Heart left ventricle (tissue), 16 donors: ENCODE data around the gene HELLS. TPM values are rescaled to one million over a fixed set of nuclear protein-coding genes. Genes with fewer than 3 reads are reported as not detected.
A peak's percentile ranks its signal among the peaks of the same experiment; 100 is the strongest.

Experiments
- ATAC-seq, 4 donors: fragments of 200-7000 bp; cut with Tn5 transposase; one replicate each; pipeline ENCODE4 v1.9.1; 2020 to 2022; ENCODE audit warnings: moderate library complexity in 4 of 4, mild to moderate bottlenecking in 3 of 4, moderate number of reproducible peaks in 1 of 4
- DNase-seq, 5 donors: peaks; one replicate each; pipeline ENCODE4 v3.0.0-alpha.2; 2020
- H3K27ac ChIP-seq, 12 donors: fragments of 200-600 bp; sonication (generic) in 4 of 12; one replicate each; pipeline versions ENCODE4 v1.5.0 to v1.8.0; 2016 to 2022; ENCODE audit warnings: mild to moderate bottlenecking in 2 of 12
- H3K27me3 ChIP-seq, 9 donors: fragments of 200-600 bp; sonication (generic) in 2 of 9; one replicate each; pipeline versions ENCODE4 v1.5.1 to v1.8.0; 2016 to 2022; ENCODE audit warnings: mild to moderate bottlenecking in 3 of 9
- H3K36me3 ChIP-seq, 9 donors: fragments of 200-600 bp; sonication (generic) in 2 of 9; one replicate each; pipeline versions ENCODE4 v1.5.0 to v1.8.0; 2018 to 2022; ENCODE audit warnings: mild to moderate bottlenecking in 2 of 9
- H3K4me1 ChIP-seq, 12 donors: fragments of 200-600 bp; sonication (generic) in 4 of 12; one replicate each; pipeline versions ENCODE4 v1.5.0 to v1.8.0; 2016 to 2022; ENCODE audit warnings: mild to moderate bottlenecking in 3 of 12
- H3K4me3 ChIP-seq, 12 donors: fragments of 200-600 bp; sonication (generic) in 4 of 12; one replicate each; pipeline versions ENCODE4 v1.5.0 to v1.8.0; 2017 to 2022; ENCODE audit warnings: mild to moderate bottlenecking in 9 of 12, moderate library complexity in 4 of 12
- H3K9me3 ChIP-seq, 12 donors: fragments of 200-600 bp; sonication (generic) in 4 of 12; one replicate each; pipeline versions ENCODE4 v1.5.0 to v1.8.0; 2016 to 2022; ENCODE audit warnings: mild to moderate bottlenecking in 1 of 12
- POLR2A ChIP-seq, 2 donors: fragments of 450-650 bp; IDR thresholded peaks; one replicate each; pipeline ENCODE4 v1.6.1; 2017; ENCODE audit warnings: antibody characterized with exemption in 2 of 2, mild to moderate bottlenecking in 2 of 2, moderate library complexity in 2 of 2
- WGBS, 4 donors: extraction: QIAGEN DNeasy Blood & Tissue Kit in 2 of 4; methylation state at CpG; one replicate each; pipeline versions ENCODE4 v1.1.5 to v1.1.7; 2013 to 2018; 5-methylcytosine and 5-hydroxymethylcytosine counted together
- intact Hi-C, 10 donors: fragments of 100-400 bp; cut with DNase I; formaldehyde crosslinking; loops; one replicate each; pipeline versions ENCODE4 v1.11.1 to v1.14.2; 2022
- long read RNA-seq, 3 donors: library from polyadenylated mRNA; unstranded; transcript quantifications; one replicate each; pipeline ENCODE4 v2.0.0, GENCODE V29; 2020 to 2021
- polyA plus RNA-seq, 2 donors: library from polyadenylated mRNA; stranded (reverse); fragments of 200-250 nt; gene quantifications; one replicate each; pipeline ENCODE4 v1.2.3, GENCODE V29; 2013
- total RNA-seq, 9 donors: library from RNA; depleted of rRNA in 2 of 9; stranded (reverse); fragments of >200 nt in 2 of 9; fragmentation: NEBNext Ultra II Directional in 3 of 9; extraction: Animal tissue kit (Norgen Biotek cat#: 25700) in 3 of 9; gene quantifications; one replicate each; pipeline versions ENCODE4 v1.1.0 to v1.2.4, GENCODE V29; 2016 to 2023
- TF ChIP-seq, protein P1 (sequence below), 12 donors: fragments of 200-600 bp; sonication (generic) in 4 of 12; IDR thresholded peaks; one replicate each; pipeline versions ENCODE4 v1.5.0 to v1.8.0; 2018 to 2022; ENCODE audit warnings: antibody characterized with exemption in 12 of 12, mild to moderate bottlenecking in 5 of 12
- donor health status: ischemic (EF 13 %, LVEDD 7.1; RV severe dilation, severe dysfunction).
- donor health status: healthy with polysubstance abuse.
- donor health status: DM: no; HTN: yes; CAD: no.
- donor health status: DM: no; HTN: no; CAD: no.
- donor health status: ischemic (EF 25% LVEDD 6.9; RV normal size, moderate dysfunction).
- donor health status: ischemic (EF 25% LVEDD 5.7; RV mildly dilated, moderate dysfunction).
- donor health status: healthy.
- donor health status: DM: yes; HTN: yes; CAD: no.
- donor health status: ischemic (EF 35%, LVEDD 5.7; RV mildly dilated, moderate dysfunction).
- donor health status: nonischemic (EF 11% LVEDD 7.7; RV severe dilation, severe dysfunction).
- donor health status: DM: yes; HTN: yes; CAD: no.
- donor health status: PGD.
- donor health status: ischemic (EF 29% LVEDD 5.4; RV normal size, mild dysfunction).
- donor health status: nonischemic (EF 23%, LVEDD 6.1; RV moderate dilation, normal function).

HELLS gene
- 1 to 10 TPM in 4 of 9 donors, under 1 TPM in 5; 0.48 to 8.9 (median 1.00) TPM for total RNA-seq
- polyA plus RNA-seq, result under 1 TPM; 0.23 to 0.62 TPM
- long read RNA-seq, donor 1, result 0 reads
- long read RNA-seq, donor 2, partial matches to known transcripts, result 0 of 2 reads
- long read RNA-seq, donor 2, other reads (novel, unspliced or antisense), result 2 of 2 reads
- long read RNA-seq, donor 3, result 0 reads

DNA sequence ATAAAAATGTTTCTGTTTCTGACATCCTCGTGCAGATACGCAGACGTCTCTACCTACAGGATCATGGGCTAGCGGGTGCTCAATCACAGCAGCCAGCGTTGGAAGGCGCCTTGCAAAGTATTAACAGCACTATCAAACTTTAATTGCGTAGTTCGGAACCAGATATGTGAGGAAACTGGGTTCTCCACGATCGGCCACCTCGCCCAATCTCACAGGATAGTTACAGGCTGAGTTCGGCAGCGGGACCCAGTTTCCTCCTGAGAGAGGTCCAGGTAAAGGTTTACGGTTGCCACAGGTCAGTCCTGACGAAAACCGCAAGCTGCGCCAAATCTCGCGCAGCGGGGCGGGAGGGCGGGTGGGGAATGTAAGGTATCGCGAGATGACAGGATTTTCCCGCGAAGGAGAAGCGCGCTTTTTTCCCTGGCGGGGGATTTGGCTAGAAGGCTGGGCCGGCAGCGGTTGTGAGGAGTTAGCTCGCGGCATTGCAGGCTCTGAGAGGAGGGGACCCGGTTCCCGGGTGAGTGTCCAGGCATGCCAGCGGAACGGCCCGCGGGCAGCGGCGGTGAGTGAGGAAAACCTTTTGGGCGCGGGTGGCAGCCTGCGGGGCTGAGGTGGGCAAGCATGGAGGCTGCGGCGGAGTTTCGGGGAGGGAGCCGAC lies at the start of gene HELLS:
TSS of gene HELLS (plus strand) at position 398 of the 658 bp plus-strand sequence. CDS start at position 532, 134 bp downstream.
- peak; percentile 76 to 92 (median 87) for ATAC-seq
- Histone ChIP-seq H3K4me1 (peaks cover 0 to 22% (median 11%) of the 10 kb centered on the region in 12 donors), H3K9me3 (no peaks in the 10 kb centered on the region), H3K27me3 (no peaks in the 10 kb centered on the region), H3K27ac (peak within 1 kb of the TSS in 11 of 12 donors; percentile 2 to 73 (median 53)), H3K4me3 (peak within 1 kb of the TSS; percentile 45 to 92 (median 75)), H3K36me3 (no peaks in the 10 kb centered on the region)
- intact Hi-C loops, result no loop called here
- DNase-seq, result peak; percentile 67 to 82 (median 76)
- 0 to 1% (median 0%) methylated on average over 41 to 48 of the region's 48 CpGs for WGBS, 4 donors
- TF ChIP-seq POLR2A (IDR thresholded peaks at IDR 0.05), result no peak
- TF ChIP-seq, protein P1, sequence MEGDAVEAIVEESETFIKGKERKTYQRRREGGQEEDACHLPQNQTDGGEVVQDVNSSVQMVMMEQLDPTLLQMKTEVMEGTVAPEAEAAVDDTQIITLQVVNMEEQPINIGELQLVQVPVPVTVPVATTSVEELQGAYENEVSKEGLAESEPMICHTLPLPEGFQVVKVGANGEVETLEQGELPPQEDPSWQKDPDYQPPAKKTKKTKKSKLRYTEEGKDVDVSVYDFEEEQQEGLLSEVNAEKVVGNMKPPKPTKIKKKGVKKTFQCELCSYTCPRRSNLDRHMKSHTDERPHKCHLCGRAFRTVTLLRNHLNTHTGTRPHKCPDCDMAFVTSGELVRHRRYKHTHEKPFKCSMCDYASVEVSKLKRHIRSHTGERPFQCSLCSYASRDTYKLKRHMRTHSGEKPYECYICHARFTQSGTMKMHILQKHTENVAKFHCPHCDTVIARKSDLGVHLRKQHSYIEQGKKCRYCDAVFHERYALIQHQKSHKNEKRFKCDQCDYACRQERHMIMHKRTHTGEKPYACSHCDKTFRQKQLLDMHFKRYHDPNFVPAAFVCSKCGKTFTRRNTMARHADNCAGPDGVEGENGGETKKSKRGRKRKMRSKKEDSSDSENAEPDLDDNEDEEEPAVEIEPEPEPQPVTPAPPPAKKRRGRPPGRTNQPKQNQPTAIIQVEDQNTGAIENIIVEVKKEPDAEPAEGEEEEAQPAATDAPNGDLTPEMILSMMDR (IDR thresholded peaks at IDR 0.05), result no peak

DNA sequence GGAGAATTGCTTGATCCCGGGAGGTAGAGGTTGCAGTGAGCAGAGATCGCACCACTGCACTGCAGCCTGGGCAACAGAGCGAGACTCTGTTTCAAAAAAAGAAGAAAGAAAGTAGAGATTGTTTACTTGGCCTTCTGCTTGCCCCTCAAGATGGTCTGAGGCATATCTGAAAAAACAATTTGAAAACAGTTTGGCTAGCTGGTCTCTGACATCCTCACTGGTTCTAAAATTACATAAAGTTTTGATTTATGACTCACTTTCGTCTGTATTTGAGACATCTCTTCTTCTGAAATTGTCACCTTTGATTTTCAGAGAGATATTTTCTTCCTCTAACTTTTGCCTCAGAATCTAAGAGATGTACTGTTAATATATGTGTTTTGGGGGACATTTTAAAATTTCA lies 49.6 kb upstream of the HELLS start:
- ATAC-seq (no peak), DNase-seq (no peak)
- Histone ChIP-seq H3K4me3 (no peak overlapping the region), H3K27me3 (no peaks in the 10 kb centered on the region), H3K27ac (no peak overlapping the region), H3K9me3 (no peaks in the 10 kb centered on the region), H3K36me3 (peaks cover 0 to 22% (median 6%) of the 10 kb centered on the region in 9 donors), H3K4me1 (peaks cover 0 to 9% (median 2%) of the 10 kb centered on the region in 12 donors)
- no peak for TF ChIP-seq POLR2A (IDR thresholded peaks at IDR 0.05)
- TF ChIP-seq, protein P1 (IDR thresholded peaks at IDR 0.05), result no peak
- WGBS, 4 donors, result 85 to 92% (median 88%) methylated on average over 4 of the region's 4 CpGs
- intact Hi-C loops, result no loop called here

DNA sequence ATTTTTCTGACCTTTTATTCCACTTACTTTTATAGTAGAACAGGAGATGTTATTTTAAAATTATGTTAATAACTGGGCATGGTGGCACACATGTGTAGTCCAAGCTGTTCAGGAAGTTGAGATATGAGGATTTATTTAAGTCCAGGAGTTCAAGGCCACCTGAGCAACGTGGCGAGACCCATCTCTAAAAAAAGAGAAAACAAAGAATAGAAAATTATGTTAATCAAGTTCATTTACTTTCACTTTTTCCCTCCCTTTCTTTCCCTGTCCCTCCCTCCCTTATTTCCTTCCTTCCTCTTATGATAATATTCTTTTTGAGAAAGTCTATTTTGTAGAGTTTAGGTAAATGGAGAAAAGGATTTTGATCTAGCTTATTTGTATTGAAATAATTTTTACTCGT lies 48.9 kb upstream of the HELLS start:
- TF ChIP-seq POLR2A (IDR thresholded peaks at IDR 0.05), result no peak
- TF ChIP-seq, protein P1 (IDR thresholded peaks at IDR 0.05), result no peak
- Histone ChIP-seq H3K36me3 (peaks cover 0 to 28% (median 8%) of the 10 kb centered on the region in 9 donors), H3K27me3 (no peaks in the 10 kb centered on the region), H3K4me3 (no peak overlapping the region), H3K27ac (no peak overlapping the region), H3K9me3 (no peaks in the 10 kb centered on the region), H3K4me1 (peaks cover 0 to 6% (median 0%) of the 10 kb centered on the region in 12 donors)
- DNase-seq (no peak), ATAC-seq (no peak)
- WGBS, 4 donors, result 59 to 73% (median 62%) methylated on average over 3 of the region's 3 CpGs
- intact Hi-C loops, result no loop called here

GRCh38 chr10:94500063-94500462 lies 45.5 kb upstream of the HELLS start:
- 77 to 80% (median 80%) methylated on average over 5 of the region's 5 CpGs for WGBS, 4 donors
- Histone ChIP-seq H3K9me3 (no peaks in the 10 kb centered on the region), H3K4me3 (no peak overlapping the region), H3K27ac (no peak overlapping the region), H3K36me3 (peaks cover 0 to 32% (median 8%) of the 10 kb centered on the region in 9 donors), H3K27me3 (no peaks in the 10 kb centered on the region), H3K4me1 (peaks cover 0 to 6% (median 0%) of the 10 kb centered on the region in 12 donors)
- intact Hi-C loops, result no loop called here
- no peak for TF ChIP-seq POLR2A (IDR thresholded peaks at IDR 0.05)
- TF ChIP-seq, protein P1 (IDR thresholded peaks at IDR 0.05), result peak in 7 of 12 donors; percentile 10 to 47 (median 19)
- no peak for DNase-seq
- ATAC-seq, result no peak
